NK-92 treated with Interleukin-12 subunit alpha and Interleukin-12 subunit beta, amount 100 ng/mL, for 24 hours (cell line): ENCODE measurements around the gene POU6F2.
"Not testable (repeated sequence)": the region's sequence is repeated elsewhere in the genome, so short reads cannot be mapped to it uniquely, and the experiment has no call there.

ENCODE experiments used
- DNase-seq: peaks from one replicate; lab custom pipeline; 2025; lab: John Stamatoyannopoulos, UW

POU6F2 gene

GRCh38 chr7:38992203-38992602 lies 14.5 kb downstream of the POU6F2 start:
- DNase-seq = no peak

- no peak for DNase-seq
These were observed 23.9 kb downstream of the POU6F2 start for GRCh38 chr7:39001595-39001994.

GRCh38 chr7:39002755-39003154 lies 25.0 kb downstream of the POU6F2 start:
- DNase-seq = no peak

- no peak for DNase-seq
These were observed 27.3 kb downstream of the POU6F2 start for GRCh38 chr7:39005036-39005435.

GRCh38 chr7:39005461-39005860 lies 27.8 kb downstream of the POU6F2 start:
- no peak for DNase-seq

GRCh38 chr7:39013049-39013939 lies 35.6 kb downstream of the POU6F2 start:
- not testable (repeated sequence) for DNase-seq

- no peak for DNase-seq
These were observed 38.9 kb downstream of the POU6F2 start for GRCh38 chr7:39016609-39017008.

GRCh38 chr7:39017369-39017915 lies 39.7 kb downstream of the POU6F2 start:
- DNase-seq = no peak

GRCh38 chr7:39022796-39023195 lies 45.1 kb downstream of the POU6F2 start:
- no peak for DNase-seq

GRCh38 chr7:39027491-39027890 lies 49.8 kb downstream of the POU6F2 start:
- no peak for DNase-seq

- no peak for DNase-seq
These were observed 56.3 kb downstream of the POU6F2 start for GRCh38 chr7:39033885-39034624.

GRCh38 chr7:39035156-39035555 lies 57.4 kb downstream of the POU6F2 start:
- DNase-seq = no peak

- DNase-seq = no peak
These were observed 58.2 kb downstream of the POU6F2 start for GRCh38 chr7:39035903-39036302.

- no peak for DNase-seq
These were observed 65.0 kb downstream of the POU6F2 start for GRCh38 chr7:39042670-39043069.

- DNase-seq = no peak
These were observed 65.8 kb downstream of the POU6F2 start for GRCh38 chr7:39043531-39043930.

GRCh38 chr7:39044489-39044888 lies 66.8 kb downstream of the POU6F2 start:
- DNase-seq = no peak

GRCh38 chr7:39045231-39045630 lies 67.5 kb downstream of the POU6F2 start:
- no peak for DNase-seq

- no peak for DNase-seq
These were observed 73.6 kb downstream of the POU6F2 start for GRCh38 chr7:39051279-39051678.

GRCh38 chr7:39051707-39052106 lies 74.0 kb downstream of the POU6F2 start:
- DNase-seq = no peak

GRCh38 chr7:39054731-39055130 lies 77.0 kb downstream of the POU6F2 start:
- DNase-seq = no peak

- DNase-seq = no peak
These were observed 78.4 kb downstream of the POU6F2 start for GRCh38 chr7:39056153-39056552.

GRCh38 chr7:39062811-39063210 lies 85.1 kb downstream of the POU6F2 start:
- no peak for DNase-seq

- no peak for DNase-seq
These were observed 91.3 kb downstream of the POU6F2 start for GRCh38 chr7:39069031-39069430.
